ENCODE data around the gene PRSS16. TPM values are rescaled to one million over a fixed set of nuclear protein-coding genes. Genes with fewer than 3 reads are reported as not detected.

The PRSS16 gene
- total and polyA plus RNA-seq, 9 of the 15 experiments (the other 6 are each of a cell fraction or from before 2014, with no cell fraction given) = 4.5 to 21.3 (median 12.1) TPM

- TF ChIP-seq PBX2 (CRISPR knock-in tag; IDR thresholded peaks at IDR 0.05; ENCODE audit: low read depth) (no peak), PBX2 (tag; conservative IDR thresholded peaks at IDR 0.05; ENCODE audit: low read depth) (no peak), HOMEZ (CRISPR knock-in tag; IDR thresholded peaks at IDR 0.05) (0 out of 2 replicates have a peak, but pooled peaks have one; percentile 45), FOXM1 (IDR thresholded peaks at IDR 0.05; ENCODE audit: low read depth) (peak; percentile 79), FOXM1 (CRISPR knock-in tag; IDR thresholded peaks at IDR 0.05; ENCODE audit: low read depth) (no peak), JUNB (CRISPR knock-in tag; conservative IDR thresholded peaks at IDR 0.05) (no peak), PATZ1 (CRISPR knock-in tag; IDR thresholded peaks at IDR 0.05; ENCODE audit: borderline replicate concordance) (no peak), STAT5B (CRISPR knock-in tag; IDR thresholded peaks at IDR 0.05) (no peak), HMGN3 (IDR thresholded peaks at IDR 0.05; ENCODE audit: borderline replicate concordance, extremely low read depth, insufficient read length, low read depth, low read length) (no peak), IRF1 (CRISPR knock-in tag; IDR thresholded peaks at IDR 0.05; ENCODE audit: borderline replicate concordance) (no peak), USF2 (CRISPR knock-in tag; IDR thresholded peaks at IDR 0.05) (peak; percentile 80), SMARCA5 (IDR thresholded peaks at IDR 0.05) (no peak), C11orf30 (IDR thresholded peaks at IDR 0.05; ENCODE audit: low read depth) (no peak), STAT6 (CRISPR knock-in tag; IDR thresholded peaks at IDR 0.05) (no peak), IRF2 (CRISPR knock-in tag; IDR thresholded peaks at IDR 0.05) (no peak), ZNF644 (tag; IDR thresholded peaks at IDR 0.05; ENCODE audit: low read depth) (peak; percentile 85)
Observed at GRCh38 chr6:27237089-27237803, 10.3 kb upstream of the PRSS16 start (continued).

Data from K562 (cell line).